Iris pigment epithelial cell (primary cell): ENCODE data around the gene SSBP3.
A peak's percentile ranks its signal among the peaks of the same experiment; 100 is the strongest.

Source experiments
- DNase-seq: peaks from one replicate; pipeline ENCODE4 v3.0.0-alpha.2; 2011; ENCODE audit warnings: low read depth

SSBP3 gene

DNA sequence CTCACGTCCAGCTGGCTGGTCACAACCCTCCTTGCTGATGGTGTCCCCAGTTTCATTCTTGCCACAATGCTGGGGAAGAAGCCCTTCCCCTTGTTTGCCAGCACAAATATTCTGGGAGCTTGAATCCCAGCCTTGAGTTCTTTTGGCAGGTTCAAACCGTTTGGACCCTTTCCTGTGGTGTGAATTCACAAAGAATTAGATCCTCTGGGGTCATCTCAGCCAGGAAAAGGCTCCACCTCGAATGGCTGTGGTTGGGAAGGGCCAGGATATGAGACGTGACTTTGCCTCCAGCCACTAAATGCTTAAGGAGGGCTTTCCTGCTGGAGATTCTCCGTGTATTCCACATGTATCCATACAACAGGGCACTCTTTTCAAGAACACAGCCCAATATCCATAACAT lies 139.3 kb downstream of the SSBP3 start:
- no peak for DNase-seq

DNA sequence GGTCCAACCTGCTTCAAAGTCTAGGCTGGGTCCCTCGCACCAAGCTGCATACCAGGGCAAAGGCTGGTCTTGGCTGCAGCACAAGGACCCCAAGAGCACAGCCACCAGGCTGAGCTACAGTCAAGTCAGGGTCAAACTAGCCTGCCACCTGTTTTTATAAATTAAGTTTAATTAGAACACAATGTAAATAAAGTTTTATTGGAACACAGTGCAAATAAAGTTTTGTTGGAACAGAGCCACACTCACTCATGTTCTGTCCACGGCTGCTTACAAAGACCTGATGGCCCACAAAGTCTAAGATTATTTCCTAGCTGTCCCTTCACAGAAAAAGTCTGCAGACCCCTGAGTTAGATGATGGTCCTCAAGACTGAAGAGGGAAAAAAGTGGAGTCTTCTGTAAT lies 140.0 kb downstream of the SSBP3 start:
- no peak for DNase-seq

- no peak for DNase-seq
Measured at GRCh38 chr1:54265659-54266058, 140.5 kb downstream of the SSBP3 start.

DNA sequence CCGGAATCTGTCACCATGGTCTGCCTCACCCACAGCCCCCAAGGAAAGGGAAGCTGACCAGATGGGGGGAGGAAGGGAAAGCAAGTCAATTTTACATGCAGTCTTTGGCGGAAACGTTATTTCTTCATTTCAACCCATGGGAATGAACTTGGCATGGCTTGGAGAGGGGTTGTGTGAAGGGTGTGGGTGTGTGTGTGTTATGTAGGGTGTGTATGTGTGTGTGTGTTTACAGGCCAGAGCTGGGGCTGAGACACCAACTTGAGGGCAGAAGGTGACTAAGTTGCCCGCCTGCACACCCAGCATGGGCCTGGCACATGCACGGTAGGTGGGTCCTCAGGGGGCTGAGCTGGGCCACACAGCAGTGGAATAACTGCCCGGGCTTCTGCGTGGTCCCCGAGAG lies 141.1 kb downstream of the SSBP3 start:
- no peak for DNase-seq

DNA sequence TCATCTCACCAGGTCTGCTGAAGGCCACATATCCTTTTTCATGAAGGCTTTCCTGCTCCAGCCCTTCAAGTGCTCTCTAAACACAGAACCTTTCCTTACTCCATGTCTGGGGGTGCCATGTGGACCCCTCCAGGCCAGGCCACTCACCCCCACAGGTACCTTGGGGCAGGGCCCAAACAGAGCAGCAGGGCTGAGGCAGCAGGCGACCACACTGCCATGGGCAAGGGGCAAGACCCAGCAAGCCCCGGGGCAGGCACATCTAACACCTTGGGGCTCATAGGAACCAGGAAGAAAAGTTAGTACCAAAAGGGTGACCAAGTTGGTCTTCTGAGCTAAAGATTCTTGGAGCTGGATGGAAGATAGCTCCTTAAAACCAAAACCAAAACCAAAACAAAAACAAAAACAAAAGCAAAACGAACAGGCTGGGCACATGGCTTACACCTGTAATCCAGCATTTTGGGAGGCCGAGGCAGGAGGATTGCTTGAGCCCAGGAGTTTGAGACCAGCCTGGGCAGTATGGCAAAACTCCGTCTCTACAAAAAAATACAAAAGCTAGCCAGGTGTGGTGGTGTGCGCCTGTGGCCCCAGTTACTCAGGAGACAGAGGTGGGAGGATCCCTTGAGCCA lies 142.5 kb downstream of the SSBP3 start:
- DNase-seq = no peak

- DNase-seq = no peak
Measured at GRCh38 chr1:54262244-54262643, 143.9 kb downstream of the SSBP3 start.

- DNase-seq = no peak
Measured at GRCh38 chr1:54260810-54261209, 145.4 kb downstream of the SSBP3 start.

- DNase-seq = no peak
Measured at GRCh38 chr1:54259546-54260140, 146.6 kb downstream of the SSBP3 start.

DNA sequence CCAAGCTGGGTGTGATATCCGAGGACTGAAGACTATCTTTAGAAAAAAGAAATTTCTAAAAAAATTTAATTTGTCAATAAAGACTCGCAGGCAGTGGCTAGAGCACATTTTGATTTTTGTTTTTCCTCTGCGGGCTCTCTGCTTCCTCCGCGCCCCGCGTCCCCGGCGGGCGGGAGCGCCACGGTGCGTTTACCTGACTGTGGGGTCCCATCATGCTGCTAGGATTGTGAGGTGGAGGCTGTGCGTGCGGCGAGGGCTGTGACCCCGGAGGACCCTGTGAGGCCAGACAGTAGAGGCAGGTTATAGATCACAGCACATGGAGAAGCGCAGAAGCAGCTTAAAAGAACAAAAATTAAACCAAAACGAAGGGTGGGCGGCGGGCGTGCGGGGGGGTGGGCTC lies 148.3 kb downstream of the SSBP3 start:
- DNase-seq = no peak

DNA sequence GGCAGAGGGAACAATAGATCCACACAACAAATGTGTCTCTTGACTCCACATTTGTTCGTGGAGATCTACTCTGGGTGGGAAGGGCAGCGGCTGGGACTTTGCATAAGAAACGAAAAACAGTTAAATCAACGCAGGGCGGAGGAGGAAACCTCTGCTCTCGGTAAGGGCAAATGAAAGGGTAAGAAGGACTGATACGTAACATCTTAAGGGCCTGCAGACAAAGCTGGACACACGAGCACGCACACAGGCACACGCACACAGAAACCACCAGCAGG lies 148.9 kb downstream of the SSBP3 start:
- DNase-seq = no peak

DNA sequence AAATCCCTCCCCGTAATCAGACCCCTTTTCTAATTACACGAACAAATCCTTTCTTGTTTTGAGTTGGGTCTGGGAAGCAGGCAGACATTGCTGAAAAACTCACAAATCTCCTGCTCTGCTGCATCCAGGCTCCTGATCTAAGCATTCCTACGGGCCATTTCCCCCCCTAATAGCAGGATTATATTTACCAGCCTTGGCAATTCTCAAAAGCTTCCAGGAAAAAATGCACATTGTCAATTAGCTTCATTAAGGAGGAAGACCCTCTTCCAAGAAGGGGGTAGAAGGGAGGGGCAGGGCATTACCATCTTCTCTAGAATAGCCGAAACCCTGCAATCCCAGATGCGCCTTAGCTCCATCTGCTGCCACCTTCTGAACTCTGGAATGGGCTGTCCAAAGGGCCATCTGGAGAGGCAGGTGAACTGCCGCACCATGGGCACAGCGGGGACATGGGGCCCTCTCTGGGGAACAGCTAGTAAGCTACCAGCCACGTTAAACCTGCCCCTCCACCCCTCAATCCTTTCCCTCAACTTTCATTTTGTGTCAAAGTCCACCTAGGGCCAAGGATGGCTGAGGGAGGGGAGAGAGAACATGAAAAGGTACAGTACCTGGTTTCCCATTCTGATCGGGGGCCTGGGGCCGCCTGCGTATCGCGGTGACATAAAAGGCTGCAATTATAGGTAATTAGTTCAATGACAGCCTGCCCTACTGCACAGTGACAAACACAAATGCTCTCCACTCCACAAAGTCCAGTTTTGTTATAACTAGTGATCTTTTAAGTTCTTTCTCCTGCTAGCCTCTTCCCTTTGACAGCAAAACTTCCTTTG lies 149.5 kb downstream of the SSBP3 start:
- DNase-seq = no peak

- DNase-seq = peak; percentile 11
Measured at GRCh38 chr1:54255026-54255702, 151.0 kb downstream of the SSBP3 start.

- DNase-seq = peak; percentile 58
Measured at GRCh38 chr1:54254055-54254454, 152.1 kb downstream of the SSBP3 start.

DNA sequence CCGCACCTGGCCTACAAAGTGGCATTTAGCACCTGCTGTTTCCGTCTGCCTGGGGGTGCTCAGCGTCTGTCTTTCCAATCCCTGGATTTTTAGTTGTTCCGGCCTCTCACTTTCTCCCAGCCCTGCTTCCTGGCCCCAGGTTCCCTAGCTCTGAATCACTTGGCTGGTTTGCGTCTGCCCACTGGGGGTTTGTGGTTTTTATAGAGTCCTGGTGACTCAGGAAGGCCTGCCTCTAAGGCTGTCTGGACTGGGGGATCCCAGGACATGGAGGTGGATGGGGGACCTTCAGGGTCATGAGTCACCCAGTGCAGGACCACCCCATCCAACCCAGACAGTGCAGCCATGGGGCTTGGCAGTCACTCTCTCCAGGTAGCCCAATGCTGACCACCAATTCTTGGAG lies 152.7 kb downstream of the SSBP3 start:
- DNase-seq = peak; percentile 96

GRCh38 chr1:54252371-54252936 lies 153.7 kb downstream of the SSBP3 start:
- DNase-seq = no peak

- DNase-seq = no peak
Measured at GRCh38 chr1:54250670-54251069, 155.5 kb downstream of the SSBP3 start.

GRCh38 chr1:54249819-54250435 lies 156.3 kb downstream of the SSBP3 start:
- DNase-seq = peak; percentile 77

DNA sequence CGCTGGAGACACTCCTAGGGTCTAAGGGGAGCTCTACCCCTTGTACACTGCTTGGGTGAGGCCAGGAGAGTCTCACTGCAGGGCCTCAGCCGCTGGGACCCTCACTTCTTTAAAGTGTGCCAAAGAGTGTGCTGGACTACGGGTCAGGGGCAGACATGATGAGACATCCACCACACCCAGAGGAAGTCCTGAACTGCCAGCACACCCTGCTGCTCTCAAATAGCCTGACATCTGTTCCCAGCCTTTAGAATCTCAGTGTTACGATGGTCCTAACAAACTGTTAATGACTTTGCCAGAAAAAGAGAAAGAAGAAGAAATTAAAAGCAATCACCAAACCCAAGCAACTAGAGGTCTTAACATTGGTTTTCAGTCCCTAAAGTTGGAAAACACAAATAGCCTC lies 157.2 kb downstream of the SSBP3 start:
- DNase-seq = no peak

- DNase-seq = no peak
Measured at GRCh38 chr1:54247863-54248515, 158.2 kb downstream of the SSBP3 start.

GRCh38 chr1:54246116-54246721 lies 160.0 kb downstream of the SSBP3 start:
- no peak for DNase-seq

- no peak for DNase-seq
Measured at GRCh38 chr1:54245501-54245900, 160.7 kb downstream of the SSBP3 start.
